ENCODE measurements around the gene MGLL.

DNA sequence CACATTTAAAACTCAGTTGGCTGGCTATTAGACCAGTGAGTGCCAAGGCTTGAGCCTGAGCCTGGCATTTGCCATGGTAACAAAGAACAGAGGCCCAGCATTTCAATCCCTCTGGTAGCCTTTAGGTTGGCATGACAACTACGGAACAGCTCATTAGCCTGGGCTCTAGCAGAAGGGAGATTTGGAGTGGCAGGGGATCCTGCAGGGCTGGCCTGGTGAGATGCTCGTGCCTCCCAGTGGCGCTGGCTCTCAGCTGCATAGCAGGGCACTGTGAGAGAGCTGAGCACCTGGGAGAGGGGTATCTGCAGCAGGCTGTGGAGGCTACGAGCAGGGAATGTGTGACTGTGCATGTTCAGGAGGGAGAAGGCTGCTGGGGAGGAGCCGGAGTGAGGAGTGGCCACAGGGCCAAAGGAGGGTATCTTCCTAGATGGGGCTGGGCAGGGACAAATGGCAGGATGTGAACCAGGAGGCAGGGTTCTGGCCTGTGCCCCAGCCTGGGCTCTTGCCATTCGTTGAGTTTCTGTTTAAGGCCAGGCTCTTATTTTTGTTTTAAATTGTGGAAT, 155.1 kb downstream of the MGLL start:
- no peak for TF ChIP-seq CTCF (IDR thresholded peaks at IDR 0.05; ENCODE audit: insufficient read depth, low read length, poor library complexity, severe bottlenecking)
- TF ChIP-seq EZH2phosphoT487 (conservative IDR thresholded peaks at IDR 0.05; ENCODE audit: low read length) = no peak
